Panc1 (cell line): ENCODE measurements around the gene TUBG2.
"Not testable (repeated sequence)": the region's sequence is repeated elsewhere in the genome, so short reads cannot be mapped to it uniquely, and the experiment has no call there.

Source experiments
- CTCF ChIP-seq: fragments of 450-650 bp; IDR thresholded peaks from 2 replicates; pipeline ENCODE4 v1.5.1; 2017; ENCODE audit warnings: mild to moderate bottlenecking
- POLR2AphosphoS5 ChIP-seq: IDR thresholded peaks from 2 replicates; pipeline ENCODE4 v1.6.1; 2012; ENCODE audit warnings: mild to moderate bottlenecking, low read depth, low read length, moderate library complexity
- REST ChIP-seq, 2 experiments: IDR thresholded peaks; 2 replicates each; pipeline ENCODE4 v1.6.1; 2011 to 2012; ENCODE audit warnings: low read depth in 2 of 2, control low read depth in 1 of 2, low read length in 1 of 2, mild to moderate bottlenecking in 1 of 2, moderate library complexity in 1 of 2; ENCODE audit not compliant: insufficient read depth in 1 of 2
- SIN3A ChIP-seq: IDR thresholded peaks from 2 replicates; pipeline ENCODE4 v1.6.1; 2012; ENCODE audit warnings: low read depth, mild to moderate bottlenecking, low read length, moderate library complexity, borderline replicate concordance; ENCODE audit not compliant: insufficient read depth
- TCF7L2 ChIP-seq: IDR thresholded peaks from 2 replicates; pipeline ENCODE4 v1.6.1; 2011; ENCODE audit warnings: mild to moderate bottlenecking, low read depth, low read length, inconsistent platforms

- TF ChIP-seq CTCF; REST (IDR thresholded peaks at IDR 0.05; ENCODE audit: insufficient read depth in 1 of 2, low read depth in 2 of 2, low read length in 1 of 2); POLR2AphosphoS5; SIN3A; TCF7L2: not testable (repeated sequence)
Observed at GRCh38 chr17:42666126-42666525, 7.0 kb downstream of the TUBG2 start.
